AG10803 (cell line): ENCODE measurements around the gene GNPTAB.

Experiments
- DNase-seq: peaks from one replicate; pipeline ENCODE4 v3.0.0; 2010; ENCODE audit warnings: low read depth
- H3K4me3 ChIP-seq: 2 replicates; pipeline ENCODE4 v1.5.1; 2011; ENCODE audit warnings: mild to moderate bottlenecking, low read length, control low read depth
- TF ChIP-seq, protein P1 (sequence below): conservative IDR thresholded peaks from 2 replicates; pipeline ENCODE4 v1.5.1; 2011; ENCODE audit warnings: mild to moderate bottlenecking, low read length, control low read depth, inconsistent platforms

Gene GNPTAB

DNA sequence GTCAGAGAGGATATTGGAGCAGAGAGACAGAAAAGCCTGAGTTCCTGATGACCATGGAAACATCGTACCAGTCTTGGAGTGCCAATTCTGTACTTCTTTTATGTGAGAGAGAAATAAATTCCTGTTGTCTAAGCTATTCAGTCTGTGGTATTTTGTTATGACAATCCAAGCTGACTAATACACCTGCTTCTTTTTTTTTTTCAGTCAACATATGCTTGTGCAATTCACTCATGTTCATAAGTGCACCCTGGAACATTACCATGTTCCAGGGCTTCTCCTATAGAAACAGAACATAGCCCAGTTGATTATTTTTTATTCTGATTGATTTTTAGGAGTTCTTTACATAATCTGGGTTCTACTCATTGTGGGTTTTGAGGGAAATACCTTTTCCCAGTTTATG, 135.1 kb downstream of the GNPTAB start:
- TF ChIP-seq, protein P1, sequence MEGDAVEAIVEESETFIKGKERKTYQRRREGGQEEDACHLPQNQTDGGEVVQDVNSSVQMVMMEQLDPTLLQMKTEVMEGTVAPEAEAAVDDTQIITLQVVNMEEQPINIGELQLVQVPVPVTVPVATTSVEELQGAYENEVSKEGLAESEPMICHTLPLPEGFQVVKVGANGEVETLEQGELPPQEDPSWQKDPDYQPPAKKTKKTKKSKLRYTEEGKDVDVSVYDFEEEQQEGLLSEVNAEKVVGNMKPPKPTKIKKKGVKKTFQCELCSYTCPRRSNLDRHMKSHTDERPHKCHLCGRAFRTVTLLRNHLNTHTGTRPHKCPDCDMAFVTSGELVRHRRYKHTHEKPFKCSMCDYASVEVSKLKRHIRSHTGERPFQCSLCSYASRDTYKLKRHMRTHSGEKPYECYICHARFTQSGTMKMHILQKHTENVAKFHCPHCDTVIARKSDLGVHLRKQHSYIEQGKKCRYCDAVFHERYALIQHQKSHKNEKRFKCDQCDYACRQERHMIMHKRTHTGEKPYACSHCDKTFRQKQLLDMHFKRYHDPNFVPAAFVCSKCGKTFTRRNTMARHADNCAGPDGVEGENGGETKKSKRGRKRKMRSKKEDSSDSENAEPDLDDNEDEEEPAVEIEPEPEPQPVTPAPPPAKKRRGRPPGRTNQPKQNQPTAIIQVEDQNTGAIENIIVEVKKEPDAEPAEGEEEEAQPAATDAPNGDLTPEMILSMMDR: no peak
- peak; percentile 47 for DNase-seq
- H3K4me3 ChIP-seq: no peak overlapping the region
